A172 (cell line): ENCODE results near the gene VPS18. TPM values are rescaled to one million over a fixed set of nuclear protein-coding genes. Genes with fewer than 3 reads are reported as not detected.

Experiments used
- DNase-seq: peaks from one replicate; pipeline ENCODE4 v3.0.0-alpha.2; 2015; ENCODE audit warnings: low spot score
- total RNA-seq: library from RNA; depleted of rRNA; stranded (reverse); fragments of >200 nt; shearing (Covaris generic); gene quantifications from 2 replicates; pipeline ENCODE4 v1.2.3, GENCODE V29; 2014

The VPS18 gene
- total RNA-seq, 1 experiment from 2014 or later: 41.7 TPM

- DNase-seq: no peak
Observed at GRCh38 chr15:40936709-40937666, 42.7 kb downstream of the VPS18 start.

GRCh38 chr15:40937762-40938535 is 43.7 kb downstream of the VPS18 start:
- peak; percentile 80 for DNase-seq

- DNase-seq: no peak
Observed at GRCh38 chr15:40938536-40938870, 44.3 kb downstream of the VPS18 start.

GRCh38 chr15:40940296-40940801 is 46.1 kb downstream of the VPS18 start:
- no peak for DNase-seq

GRCh38 chr15:40941068-40941527 is 46.8 kb downstream of the VPS18 start:
- no peak for DNase-seq

GRCh38 chr15:40941528-40942336 is 47.5 kb downstream of the VPS18 start:
- DNase-seq: peak; percentile 64

GRCh38 chr15:40942337-40942854 is 48.1 kb downstream of the VPS18 start:
- DNase-seq: no peak

GRCh38 chr15:40942878-40943277 is 48.6 kb downstream of the VPS18 start:
- no peak for DNase-seq

- DNase-seq: no peak
Observed at GRCh38 chr15:40943764-40944365, 49.6 kb downstream of the VPS18 start.

GRCh38 chr15:40944510-40945296 is 50.5 kb downstream of the VPS18 start:
- no peak for DNase-seq

GRCh38 chr15:40948706-40949473 is 54.6 kb downstream of the VPS18 start:
- DNase-seq: no peak

GRCh38 chr15:40949756-40950207 is 55.5 kb downstream of the VPS18 start:
- no peak for DNase-seq

- DNase-seq: no peak
Observed at GRCh38 chr15:40951764-40952163, 57.5 kb downstream of the VPS18 start.

- no peak for DNase-seq
Observed at GRCh38 chr15:40952301-40952900, 58.2 kb downstream of the VPS18 start.

GRCh38 chr15:40952901-40953712 is 58.9 kb downstream of the VPS18 start, which contains the start of gene CHAC1:
Gene CHAC1 (plus strand): TSS chr15:40953471. CDS start chr15:40953584, 113 bp downstream.
- DNase-seq: peak; percentile 89
